Sigmoid colon (tissue), 7 donors: Measurements from ENCODE around the gene DDI2. TPM values are rescaled to one million over a fixed set of nuclear protein-coding genes. Genes with fewer than 3 reads are reported as not detected.
"Not testable (repeated sequence)": the region's sequence is repeated elsewhere in the genome, so short reads cannot be mapped to it uniquely, and the experiment has no call there.

Source experiments
- DNase-seq: peaks from one replicate; pipeline ENCODE4 v3.0.0-alpha.2; 2019
- H3K27ac ChIP-seq, 4 donors: fragments of 200-600 bp; sonication (generic); one replicate each; pipeline ENCODE4 v1.5.1; 2016 to 2019; ENCODE audit warnings: mild to moderate bottlenecking in 1 of 4
- H3K27me3 ChIP-seq, 3 donors: fragments of 200-600 bp; sonication (generic); one replicate each; pipeline ENCODE4 v1.5.1; 2019; ENCODE audit warnings: mild to moderate bottlenecking in 1 of 3
- H3K36me3 ChIP-seq, 4 donors: fragments of 200-600 bp; sonication (generic); one replicate each; pipeline ENCODE4 v1.5.1; 2016 to 2019
- H3K4me1 ChIP-seq, 4 donors: fragments of 200-600 bp; sonication (generic); one replicate each; pipeline ENCODE4 v1.5.1; 2017 to 2019
- H3K4me3 ChIP-seq, 4 donors: fragments of 200-600 bp; sonication (generic); one replicate each; pipeline ENCODE4 v1.5.1; 2017 to 2019; ENCODE audit warnings: mild to moderate bottlenecking in 2 of 4, moderate library complexity in 1 of 4
- H3K9me3 ChIP-seq, 4 donors: fragments of 200-600 bp in 3 of 4; sonication (generic) in 3 of 4; one replicate each; pipeline versions ENCODE4 v1.5.1 to v1.6.1; 2013 to 2019
- CTCF ChIP-seq, 4 experiments: fragments of 450-650 bp in 3 of 4; fragments of 200-600 bp in 1 of 4; IDR thresholded peaks; one replicate each; pipeline ENCODE4 v1.5.1; 2016 to 2019; ENCODE audit warnings: antibody characterized with exemption in 4 of 4, mild to moderate bottlenecking in 3 of 4, moderate library complexity in 2 of 4
- EP300 ChIP-seq, 4 donors: sonication (generic); formaldehyde crosslinking; IDR thresholded peaks; one replicate each; pipeline ENCODE4 v1.6.1; 2017; ENCODE audit warnings: antibody characterized with exemption in 4 of 4
- POLR2A ChIP-seq, 2 donors: fragments of 450-650 bp; IDR thresholded peaks; one replicate each; pipeline ENCODE4 v1.6.1; 2016; ENCODE audit warnings: antibody characterized with exemption in 2 of 2, mild to moderate bottlenecking in 2 of 2, moderate library complexity in 2 of 2
- POLR2AphosphoS5 ChIP-seq, 4 donors: sonication (generic); formaldehyde crosslinking; IDR thresholded peaks; one replicate each; pipeline ENCODE4 v1.6.1; 2017; ENCODE audit warnings: antibody characterized with exemption in 4 of 4
- WGBS, 2 donors: extraction: QIAGEN DNeasy Blood & Tissue Kit; methylation state at CpG; one replicate each; pipeline ENCODE4 v1.1.7; 2013; 5-methylcytosine and 5-hydroxymethylcytosine counted together
- intact Hi-C: fragments of 100-400 bp; cut with DNase I; formaldehyde crosslinking; loops from one replicate; pipeline ENCODE4 v1.15.1; 2023
- polyA plus RNA-seq, 3 donors: library from polyadenylated mRNA; stranded (reverse); fragments of 200-250 nt; gene quantifications; one replicate each; pipeline ENCODE4 v1.2.3, GENCODE V29; 2013
- total RNA-seq, 4 donors: library from RNA; depleted of rRNA; stranded (reverse); fragments of >200 nt; gene quantifications; one replicate each; pipeline ENCODE4 v1.1.0, GENCODE V29; 2016
- donor health status: healthy with polysubstance abuse.
- donor health status: Bipolar disorder and iron deficiency.
- donor health status: healthy.

Gene DDI2
- total and polyA plus RNA-seq, 7 donors = 3.0 to 27.3 (median 13.4) TPM

GRCh38 chr1:15693371-15693770, 76.1 kb downstream of the DDI2 start:
- Histone ChIP-seq H3K27ac (peak overlapping the region in 1 of 4 donors; percentile 10), H3K36me3 (peaks cover 0 to 13% (median 2%) of the 10 kb centered on the region in 4 donors), H3K9me3 (no peaks in the 10 kb centered on the region), H3K4me1 (peaks cover 0 to 21% (median 19%) of the 10 kb centered on the region in 4 donors), H3K27me3 (no peaks in the 10 kb centered on the region), H3K4me3 (no peak overlapping the region)
- no peak for DNase-seq
- TF ChIP-seq CTCF (IDR thresholded peaks at IDR 0.05) = no peak
- TF ChIP-seq POLR2A (IDR thresholded peaks at IDR 0.05) = no peak
- TF ChIP-seq POLR2AphosphoS5 (IDR thresholded peaks at IDR 0.05) = no peak
- no peak for TF ChIP-seq EP300 (IDR thresholded peaks at IDR 0.05)
- intact Hi-C loops = no loop called here
- 88 to 90% methylated on average over 5 of the region's 5 CpGs for WGBS, 2 donors

DNA sequence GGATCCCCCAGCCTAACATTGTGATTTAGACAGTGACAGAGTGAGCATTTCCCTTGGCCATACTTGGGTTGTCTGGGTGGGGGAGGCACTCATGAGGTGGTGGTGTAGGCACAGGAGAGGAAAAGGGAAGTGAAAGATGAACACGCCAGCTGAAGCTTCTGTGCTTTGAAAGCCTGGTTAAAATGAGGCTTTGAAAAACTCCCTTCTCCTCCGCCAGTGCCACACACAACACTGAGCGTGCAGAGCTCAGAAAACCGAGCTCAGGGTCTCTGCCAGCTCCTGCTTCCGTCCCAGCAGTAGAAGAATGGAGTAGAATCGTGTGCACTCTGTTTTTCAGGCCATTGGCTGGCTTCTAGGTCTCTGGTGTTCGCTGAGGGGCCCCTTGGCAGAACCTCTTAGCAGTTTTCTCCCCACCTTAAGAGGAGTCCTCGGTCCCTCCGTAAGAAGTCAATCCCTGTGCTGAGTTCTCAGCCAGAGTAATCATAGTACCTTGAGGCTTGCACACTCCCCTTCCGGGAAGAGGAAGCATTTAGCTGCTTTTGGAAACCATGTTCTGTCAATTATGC, 79.8 kb downstream of the DDI2 start:
- WGBS, 2 donors = 32 to 77% methylated on average over 10 of the region's 10 CpGs
- no peak for DNase-seq
- H3K4me1 ChIP-seq = peaks cover 0 to 22% (median 18%) of the 10 kb centered on the region in 4 donors
- H3K36me3 ChIP-seq = peaks cover 0 to 13% (median 2%) of the 10 kb centered on the region in 4 donors
- H3K4me3 ChIP-seq = no peak overlapping the region
- intact Hi-C loops = no loop called here
- H3K9me3 ChIP-seq = no peaks in the 10 kb centered on the region
- peak overlapping the region; percentile 6 to 41 (median 40) for H3K27ac ChIP-seq
- TF ChIP-seq POLR2AphosphoS5 (IDR thresholded peaks at IDR 0.05) (no peak), POLR2A (IDR thresholded peaks at IDR 0.05) (no peak), CTCF (IDR thresholded peaks at IDR 0.05) (no peak), EP300 (IDR thresholded peaks at IDR 0.05) (no peak)
- no peaks in the 10 kb centered on the region for H3K27me3 ChIP-seq

GRCh38 chr1:15698201-15698600, 80.9 kb downstream of the DDI2 start:
- DNase-seq = no peak
- no peak overlapping the region for H3K27ac ChIP-seq
- 94 to 95% methylated on average over 2 of the region's 2 CpGs for WGBS, 2 donors
- peaks cover 0 to 13% (median 2%) of the 10 kb centered on the region in 4 donors for H3K36me3 ChIP-seq
- H3K4me1 ChIP-seq = peaks cover 0 to 29% (median 25%) of the 10 kb centered on the region in 4 donors
- intact Hi-C loops = no loop called here
- no peak for TF ChIP-seq CTCF (IDR thresholded peaks at IDR 0.05)
- no peak for TF ChIP-seq POLR2A (IDR thresholded peaks at IDR 0.05)
- TF ChIP-seq POLR2AphosphoS5 (IDR thresholded peaks at IDR 0.05) = no peak
- H3K4me3 ChIP-seq = no peak overlapping the region
- no peaks in the 10 kb centered on the region for H3K9me3 ChIP-seq
- no peaks in the 10 kb centered on the region for H3K27me3 ChIP-seq

DNA sequence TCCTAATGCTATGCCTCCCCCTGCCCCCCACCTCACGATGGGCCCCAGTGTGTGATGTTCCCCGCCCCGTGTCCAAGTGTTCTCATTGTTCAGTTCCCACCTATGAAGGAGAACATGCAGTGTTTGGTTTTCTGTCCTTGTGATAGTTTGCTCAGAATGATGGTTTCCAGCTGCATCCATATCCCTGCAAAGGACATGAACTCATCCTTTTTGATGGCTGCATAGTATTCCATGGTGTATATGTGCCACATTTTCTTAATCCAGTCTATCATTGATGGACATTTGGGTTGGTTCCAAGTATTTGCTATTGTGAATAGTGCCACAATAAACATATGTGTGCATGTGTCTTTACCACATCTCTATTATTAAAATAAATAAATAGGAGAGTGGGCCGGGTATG, 82.1 kb downstream of the DDI2 start:
- H3K9me3 ChIP-seq, H3K4me3 ChIP-seq, DNase-seq, intact Hi-C loops, H3K27ac ChIP-seq, H3K27me3 ChIP-seq: not testable (repeated sequence)
- peaks cover 0 to 38% (median 36%) of the 10 kb centered on the region in 4 donors for H3K4me1 ChIP-seq
- 95 to 97% methylated on average over 4 of the region's 4 CpGs for WGBS, 2 donors
- peaks cover 0 to 13% (median 2%) of the 10 kb centered on the region in 4 donors for H3K36me3 ChIP-seq

DNA sequence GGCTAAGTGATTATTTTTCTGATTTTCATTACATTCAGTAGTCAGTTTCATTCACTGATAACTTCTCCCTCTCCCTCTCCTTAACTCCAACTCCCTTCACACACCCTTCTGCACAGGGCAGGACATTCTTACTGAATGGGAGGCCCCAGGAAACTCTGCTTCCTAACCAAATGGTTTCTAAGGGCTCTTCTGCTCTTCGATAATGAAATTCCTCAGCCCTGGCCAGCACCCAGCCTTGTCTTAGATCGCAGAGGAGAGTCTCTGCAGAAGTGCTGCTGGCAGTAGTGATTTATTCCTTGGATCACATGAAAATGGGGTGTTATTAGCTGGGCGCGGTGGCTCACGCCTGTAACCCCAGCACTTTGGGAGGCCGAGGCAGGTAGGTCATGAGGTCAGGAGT, 83.2 kb downstream of the DDI2 start:
- H3K4me1 ChIP-seq = peaks cover 0 to 45% (median 45%) of the 10 kb centered on the region in 4 donors

More for the DNA sequence above, 83.2 kb downstream of the DDI2 start:
- Histone ChIP-seq H3K27me3 (no peaks in the 10 kb centered on the region), H3K27ac (peak overlapping the region in 3 of 4 donors; percentile 20 to 88 (median 56)), H3K9me3 (no peaks in the 10 kb centered on the region), H3K4me3 (no peak overlapping the region), H3K36me3 (peaks cover 0 to 15% (median 2%) of the 10 kb centered on the region in 4 donors)
- TF ChIP-seq POLR2A (IDR thresholded peaks at IDR 0.05) (no peak), CTCF (IDR thresholded peaks at IDR 0.05) (no peak), EP300 (IDR thresholded peaks at IDR 0.05) (no peak), POLR2AphosphoS5 (IDR thresholded peaks at IDR 0.05) (no peak)
- WGBS, 2 donors = 80 to 94% methylated on average over 6 of the region's 6 CpGs
- intact Hi-C loops = loop anchor here (5.0 kb wide), 1 partner anchor 83 kb away; the partner anchor contains the start of gene DDI2
- no peak for DNase-seq
